ENCODE data around the gene ACSF3. TPM values are rescaled to one million over a fixed set of nuclear protein-coding genes. Genes with fewer than 3 reads are reported as not detected.

The ACSF3 gene
- total RNA-seq, 1 experiment from 2014 or later: 74.5 TPM

DNA sequence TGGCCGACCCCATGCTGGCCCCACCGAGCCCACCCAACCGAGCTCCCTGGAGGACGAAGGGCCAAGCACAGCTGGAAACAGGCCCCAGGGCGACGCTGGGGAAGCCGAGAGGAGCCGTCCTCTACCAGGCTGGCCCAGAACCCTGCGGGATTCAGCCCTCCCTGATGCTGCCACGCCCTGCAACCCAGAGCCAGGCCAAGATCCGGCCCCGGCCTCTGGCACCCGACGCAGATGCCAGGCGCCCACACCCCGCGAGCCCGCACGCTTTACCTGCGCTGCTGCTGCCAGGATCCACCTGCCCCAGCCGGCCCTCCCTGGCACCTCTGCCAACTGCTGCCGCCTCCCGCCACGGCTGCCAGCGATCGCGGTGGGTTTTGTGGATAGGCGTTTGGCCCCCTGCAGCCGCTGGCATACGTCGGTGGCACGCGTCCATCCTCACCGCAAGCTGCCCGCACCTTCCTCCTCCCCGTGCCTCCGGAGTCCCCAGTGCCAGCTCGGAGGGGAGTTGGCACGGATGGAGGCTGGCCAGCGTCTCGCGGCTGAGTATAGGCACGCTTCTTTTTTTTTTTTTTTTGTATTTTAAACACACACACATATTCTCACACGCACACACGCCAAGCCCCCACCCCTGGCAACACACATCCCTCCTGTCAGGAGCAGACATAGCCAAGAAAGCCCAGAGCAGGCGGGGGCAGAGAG lies 41.3 kb upstream of the ACSF3 start:
- ChIA-PET CTCF (interaction anchor here (1.0 to 1.7 kb wide), 4 partner anchors 111 to 164 kb away, joined by 3 to 9 read pairs (median 6); no protein-coding TSS in a partner anchor), POLR2A (interaction anchor here (0.9 to 1.3 kb wide), 2 partner anchors 16 to 41 kb away, joined by 3 to 7 read pairs; partner anchors contain the start of gene ACSF3), RAD21 (ENCODE audit: low non-redundant PET in 1 of 2, low total read pairs in 2 of 2, uncharacterized antibody in 2 of 2, unreplicated experiment in 2 of 2) (interaction anchor here (0.8 to 2.4 kb wide), 4 partner anchors 115 to 119 kb away, joined by 4 to 8 read pairs (median 5); partner anchors contain the start of gene CDH15 (in 1 of the 2))
- no peaks in the 10 kb centered on the region for H3K9me3 ChIP-seq (ENCODE audit: control insufficient read depth in 1 of 2, insufficient read depth in 1 of 2, low read depth in 1 of 2, low read length in 2 of 2)
- H3K9ac ChIP-seq (ENCODE audit: low read length): peak overlapping the region; percentile 73
- no peaks in the 10 kb centered on the region; the same call in 1 of the 2 replicates for H3K79me2 ChIP-seq (ENCODE audit: insufficient read depth, low read length)
- H3K4me2 ChIP-seq (ENCODE audit: low read length): peak overlapping the region; percentile 96
- peak overlapping the region; percentile 77 to 97 for H3K4me3 ChIP-seq (replicated peaks in 1 of 2; ENCODE audit: low read depth in 1 of 2, low read length in 2 of 2)
- TF ChIP-seq JUND (IDR thresholded peaks at IDR 0.05) (no peak), ZFX (IDR thresholded peaks at IDR 0.05) (peak; percentile 54; the same call in 1 of the 2 replicates), SP1 (IDR thresholded peaks at IDR 0.05; ENCODE audit: low read depth) (no peak), EZH2phosphoT487 (IDR thresholded peaks at IDR 0.05; ENCODE audit: borderline replicate concordance) (no peak)
- TF ChIP-seq, protein P1, sequence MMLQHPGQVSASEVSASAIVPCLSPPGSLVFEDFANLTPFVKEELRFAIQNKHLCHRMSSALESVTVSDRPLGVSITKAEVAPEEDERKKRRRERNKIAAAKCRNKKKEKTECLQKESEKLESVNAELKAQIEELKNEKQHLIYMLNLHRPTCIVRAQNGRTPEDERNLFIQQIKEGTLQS (IDR thresholded peaks at IDR 0.05): no peak
- TSS peak; percentile 98 for BruUV-seq (replicated peaks)
- intact Hi-C loops (cut with micrococcal nuclease): loop anchor here (5.0 to 10.0 kb wide), 3 partner anchors 110 to 238 kb away; partner anchors contain the start of gene APRT
- no peaks in the 10 kb centered on the region for H3K27me3 ChIP-seq (ENCODE audit: insufficient read depth, low read length)
- no peaks in the 10 kb centered on the region for H3K36me3 ChIP-seq (ENCODE audit: control insufficient read depth in 1 of 2, insufficient read depth in 2 of 2, low read length in 2 of 2)
- peak; percentile 18 for ATAC-seq
- no peaks in the 10 kb centered on the region for H3K9me2 ChIP-seq (ENCODE audit: insufficient read depth)
- H4K20me1 ChIP-seq (ENCODE audit: insufficient read depth): no peaks in the 10 kb centered on the region
- no peak overlapping the region for H2AFZ ChIP-seq (ENCODE audit: low read depth, low read length, poor library complexity, severe bottlenecking)
- H3K4me1 ChIP-seq (ENCODE audit: control insufficient read depth in 1 of 2, insufficient read depth in 2 of 2, low read length in 2 of 2): peaks cover 13 to 28% of the 10 kb centered on the region in 2 experiments
- peak overlapping the region; percentile 66 for H3K27ac ChIP-seq (ENCODE audit: low read depth, low read length)
- DNase-seq (ENCODE audit: low read depth, low spot score): no peak
